DOHH2 (cell line): Measurements from ENCODE around the gene PCDH17.

Source experiments
- CTCF ChIP-seq: fragments of 200-600 bp; sonication (generic); IDR thresholded peaks from one replicate; pipeline ENCODE4 v1.5.1; 2014; ENCODE audit warnings: antibody characterized with exemption, mild to moderate bottlenecking, low read depth, low read length; ENCODE audit not compliant: poor library complexity, severe bottlenecking
- EZH2phosphoT487 ChIP-seq: fragments of 200-600 bp; sonication (generic); IDR thresholded peaks from 2 replicates; pipeline ENCODE4 v1.6.1; 2017; ENCODE audit warnings: borderline replicate concordance, mild to moderate bottlenecking, antibody characterized with exemption, low read length, moderate library complexity, mixed read lengths

DNA sequence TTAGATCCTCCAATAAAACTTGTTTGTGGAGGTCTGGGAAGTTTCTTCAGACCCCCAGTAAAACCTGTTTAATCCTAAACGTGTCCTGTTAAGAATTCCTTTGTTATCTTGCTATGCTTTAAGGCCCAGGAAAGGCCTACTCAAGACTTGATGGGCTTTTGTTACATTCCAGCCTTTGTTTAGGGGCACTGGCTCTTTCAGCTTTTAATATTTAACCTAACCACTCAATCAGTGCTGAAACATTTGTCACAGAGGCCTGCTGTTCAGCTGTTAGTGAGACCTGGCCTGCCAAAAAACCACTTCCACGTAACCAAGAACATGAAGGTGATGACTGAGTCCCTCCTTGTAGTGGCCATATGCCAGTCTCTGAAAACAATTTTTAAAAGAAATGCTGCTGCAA, 41.7 kb downstream of the PCDH17 start:
- TF ChIP-seq CTCF (no peak), EZH2phosphoT487 (no peak)
